GM19463 (cell line): Measurements from ENCODE around the gene LRRN2.

Source experiments
- ATAC-seq: cut with Tn5 transposase; IDR thresholded peaks from one replicate; pipeline ENCODE4 v1.9.1; 2021; ENCODE audit warnings: mild to moderate bottlenecking, moderate library complexity; ENCODE audit not compliant: unreplicated experiment

Gene LRRN2

GRCh38 chr1:204712708-204713430 is 27.3 kb upstream of the LRRN2 start:
- no peak for ATAC-seq

- no peak for ATAC-seq
Measured at GRCh38 chr1:204711947-204712701, 26.6 kb upstream of the LRRN2 start.

GRCh38 chr1:204711103-204711946 is 25.8 kb upstream of the LRRN2 start:
- no peak for ATAC-seq

GRCh38 chr1:204709960-204710912 is 24.7 kb upstream of the LRRN2 start:
- no peak for ATAC-seq

GRCh38 chr1:204709021-204709420 is 23.5 kb upstream of the LRRN2 start:
- ATAC-seq: no peak

- ATAC-seq: no peak
Measured at GRCh38 chr1:204706838-204707509, 21.4 kb upstream of the LRRN2 start.

- ATAC-seq: no peak
Measured at GRCh38 chr1:204705888-204706837, 20.6 kb upstream of the LRRN2 start.

- ATAC-seq: no peak
Measured at GRCh38 chr1:204705493-204705811, 19.9 kb upstream of the LRRN2 start.

- ATAC-seq: no peak
Measured at GRCh38 chr1:204704794-204705492, 19.4 kb upstream of the LRRN2 start.

- ATAC-seq: no peak
Measured at GRCh38 chr1:204703826-204704612, 18.5 kb upstream of the LRRN2 start.

GRCh38 chr1:204703268-204703664 is 17.7 kb upstream of the LRRN2 start:
- ATAC-seq: no peak

GRCh38 chr1:204702552-204703267 is 17.2 kb upstream of the LRRN2 start:
- ATAC-seq: no peak

GRCh38 chr1:204701229-204701628 is 15.7 kb upstream of the LRRN2 start:
- no peak for ATAC-seq

GRCh38 chr1:204697893-204698292 is 12.4 kb upstream of the LRRN2 start:
- ATAC-seq: no peak

GRCh38 chr1:204696606-204697005 is 11.1 kb upstream of the LRRN2 start:
- ATAC-seq: no peak

- ATAC-seq: no peak
Measured at GRCh38 chr1:204695692-204696091, 10.2 kb upstream of the LRRN2 start.

- ATAC-seq: no peak
Measured at GRCh38 chr1:204694145-204694544, 8.6 kb upstream of the LRRN2 start.
